Measurements from ENCODE around the gene TMCC1.

DNA sequence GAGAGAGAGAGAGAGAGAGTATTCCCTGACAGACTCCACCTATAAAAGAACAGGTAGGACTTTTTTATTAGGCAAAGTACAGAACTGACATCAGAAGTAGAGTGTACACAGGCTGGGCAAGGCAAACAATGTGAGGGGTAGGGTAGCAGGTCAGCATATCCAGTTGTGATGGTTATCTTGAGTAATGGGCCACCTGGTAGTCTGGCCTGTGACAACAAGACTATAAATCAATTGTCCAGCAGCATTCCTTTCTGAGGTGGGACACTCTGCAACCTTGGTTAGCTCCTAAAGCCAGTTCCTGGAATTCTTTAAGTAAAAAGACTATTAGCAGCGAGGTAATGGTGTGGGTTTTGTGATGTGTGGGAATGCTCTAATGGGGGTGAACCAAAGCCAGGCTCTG is 14.9 kb upstream of the TMCC1 start:
- TF ChIP-seq, protein P1, sequence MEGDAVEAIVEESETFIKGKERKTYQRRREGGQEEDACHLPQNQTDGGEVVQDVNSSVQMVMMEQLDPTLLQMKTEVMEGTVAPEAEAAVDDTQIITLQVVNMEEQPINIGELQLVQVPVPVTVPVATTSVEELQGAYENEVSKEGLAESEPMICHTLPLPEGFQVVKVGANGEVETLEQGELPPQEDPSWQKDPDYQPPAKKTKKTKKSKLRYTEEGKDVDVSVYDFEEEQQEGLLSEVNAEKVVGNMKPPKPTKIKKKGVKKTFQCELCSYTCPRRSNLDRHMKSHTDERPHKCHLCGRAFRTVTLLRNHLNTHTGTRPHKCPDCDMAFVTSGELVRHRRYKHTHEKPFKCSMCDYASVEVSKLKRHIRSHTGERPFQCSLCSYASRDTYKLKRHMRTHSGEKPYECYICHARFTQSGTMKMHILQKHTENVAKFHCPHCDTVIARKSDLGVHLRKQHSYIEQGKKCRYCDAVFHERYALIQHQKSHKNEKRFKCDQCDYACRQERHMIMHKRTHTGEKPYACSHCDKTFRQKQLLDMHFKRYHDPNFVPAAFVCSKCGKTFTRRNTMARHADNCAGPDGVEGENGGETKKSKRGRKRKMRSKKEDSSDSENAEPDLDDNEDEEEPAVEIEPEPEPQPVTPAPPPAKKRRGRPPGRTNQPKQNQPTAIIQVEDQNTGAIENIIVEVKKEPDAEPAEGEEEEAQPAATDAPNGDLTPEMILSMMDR (IDR thresholded peaks at IDR 0.05): no peak
- no peak for TF ChIP-seq EZH2 (IDR thresholded peaks at IDR 0.05; ENCODE audit: borderline replicate concordance, insufficient read depth, low read depth, low read length, poor library complexity, severe bottlenecking)

Measured in B cell (primary cell).